HL-60 (cell line): ENCODE measurements around the gene YY1.

ENCODE experiments used
- POLR2AphosphoS5 ChIP-seq: IDR thresholded peaks from 2 replicates; pipeline ENCODE4 v1.6.1; 2012; ENCODE audit warnings: low read depth
- SPI1 ChIP-seq: IDR thresholded peaks from 2 replicates; pipeline ENCODE4 v1.6.1; 2012; ENCODE audit warnings: low read depth, mild to moderate bottlenecking, borderline replicate concordance
- TF ChIP-seq, protein P1 (sequence below): IDR thresholded peaks from one replicate; pipeline ENCODE4 v1.5.1; 2011; ENCODE audit warnings: low read length, control low read depth, inconsistent platforms; ENCODE audit not compliant: insufficient read depth

DNA sequence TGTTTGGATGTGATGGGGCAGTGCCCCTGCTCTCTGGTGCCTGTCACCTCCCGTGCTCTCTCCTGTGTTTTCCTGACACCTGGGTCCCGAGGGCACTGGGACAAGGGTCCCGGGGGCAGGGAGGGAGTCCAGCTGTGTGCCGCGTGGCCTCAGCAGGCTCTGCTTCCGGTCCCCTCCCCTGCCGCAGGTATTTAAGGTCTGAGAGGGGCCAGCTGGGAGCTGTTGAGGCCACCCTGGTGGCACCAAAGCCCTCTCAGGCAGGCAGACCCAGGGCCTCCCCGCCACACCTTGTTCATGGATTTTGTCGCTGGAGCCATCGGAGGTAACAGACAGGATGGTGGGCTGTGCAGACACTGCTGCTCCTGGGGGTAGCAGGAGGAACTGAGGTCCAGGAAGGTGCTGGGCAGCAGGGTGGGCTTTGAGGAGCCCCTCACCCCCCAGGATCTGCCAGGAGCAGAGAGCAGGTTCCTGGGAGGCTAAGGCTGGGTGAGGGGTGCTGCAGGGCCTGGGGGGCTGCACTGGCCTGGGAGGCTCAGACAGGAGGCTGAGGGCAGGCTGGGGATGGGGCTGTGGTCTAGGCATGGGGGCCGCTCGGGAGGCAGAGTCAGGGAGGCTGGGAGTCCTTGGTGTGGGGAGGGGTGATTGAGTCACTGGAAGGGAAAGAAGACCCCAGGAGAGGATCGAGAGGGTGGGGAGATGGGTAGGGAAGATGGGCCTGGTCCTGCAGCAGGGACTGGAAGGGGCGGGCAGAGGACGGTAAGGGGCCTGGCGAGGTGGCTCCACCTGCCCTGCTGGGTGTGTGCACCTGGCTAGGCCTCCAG is 84.4 kb downstream of the YY1 start, which contains the start of gene SLC25A47:
- TF ChIP-seq, protein P1, sequence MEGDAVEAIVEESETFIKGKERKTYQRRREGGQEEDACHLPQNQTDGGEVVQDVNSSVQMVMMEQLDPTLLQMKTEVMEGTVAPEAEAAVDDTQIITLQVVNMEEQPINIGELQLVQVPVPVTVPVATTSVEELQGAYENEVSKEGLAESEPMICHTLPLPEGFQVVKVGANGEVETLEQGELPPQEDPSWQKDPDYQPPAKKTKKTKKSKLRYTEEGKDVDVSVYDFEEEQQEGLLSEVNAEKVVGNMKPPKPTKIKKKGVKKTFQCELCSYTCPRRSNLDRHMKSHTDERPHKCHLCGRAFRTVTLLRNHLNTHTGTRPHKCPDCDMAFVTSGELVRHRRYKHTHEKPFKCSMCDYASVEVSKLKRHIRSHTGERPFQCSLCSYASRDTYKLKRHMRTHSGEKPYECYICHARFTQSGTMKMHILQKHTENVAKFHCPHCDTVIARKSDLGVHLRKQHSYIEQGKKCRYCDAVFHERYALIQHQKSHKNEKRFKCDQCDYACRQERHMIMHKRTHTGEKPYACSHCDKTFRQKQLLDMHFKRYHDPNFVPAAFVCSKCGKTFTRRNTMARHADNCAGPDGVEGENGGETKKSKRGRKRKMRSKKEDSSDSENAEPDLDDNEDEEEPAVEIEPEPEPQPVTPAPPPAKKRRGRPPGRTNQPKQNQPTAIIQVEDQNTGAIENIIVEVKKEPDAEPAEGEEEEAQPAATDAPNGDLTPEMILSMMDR = no peak
- TF ChIP-seq SPI1 (no peak), POLR2AphosphoS5 (no peak)
